Placental epithelial cell (primary cell): ENCODE data around the gene VWA3A. TPM values are rescaled to one million over a fixed set of nuclear protein-coding genes. Genes with fewer than 3 reads are reported as not detected.

Source experiments
- total RNA-seq: library from RNA; depleted of rRNA; stranded (reverse); fragments of >200 nt; gene quantifications from 2 replicates; pipeline ENCODE4 v1.2.3, GENCODE V29; 2012

Gene VWA3A, protein sequence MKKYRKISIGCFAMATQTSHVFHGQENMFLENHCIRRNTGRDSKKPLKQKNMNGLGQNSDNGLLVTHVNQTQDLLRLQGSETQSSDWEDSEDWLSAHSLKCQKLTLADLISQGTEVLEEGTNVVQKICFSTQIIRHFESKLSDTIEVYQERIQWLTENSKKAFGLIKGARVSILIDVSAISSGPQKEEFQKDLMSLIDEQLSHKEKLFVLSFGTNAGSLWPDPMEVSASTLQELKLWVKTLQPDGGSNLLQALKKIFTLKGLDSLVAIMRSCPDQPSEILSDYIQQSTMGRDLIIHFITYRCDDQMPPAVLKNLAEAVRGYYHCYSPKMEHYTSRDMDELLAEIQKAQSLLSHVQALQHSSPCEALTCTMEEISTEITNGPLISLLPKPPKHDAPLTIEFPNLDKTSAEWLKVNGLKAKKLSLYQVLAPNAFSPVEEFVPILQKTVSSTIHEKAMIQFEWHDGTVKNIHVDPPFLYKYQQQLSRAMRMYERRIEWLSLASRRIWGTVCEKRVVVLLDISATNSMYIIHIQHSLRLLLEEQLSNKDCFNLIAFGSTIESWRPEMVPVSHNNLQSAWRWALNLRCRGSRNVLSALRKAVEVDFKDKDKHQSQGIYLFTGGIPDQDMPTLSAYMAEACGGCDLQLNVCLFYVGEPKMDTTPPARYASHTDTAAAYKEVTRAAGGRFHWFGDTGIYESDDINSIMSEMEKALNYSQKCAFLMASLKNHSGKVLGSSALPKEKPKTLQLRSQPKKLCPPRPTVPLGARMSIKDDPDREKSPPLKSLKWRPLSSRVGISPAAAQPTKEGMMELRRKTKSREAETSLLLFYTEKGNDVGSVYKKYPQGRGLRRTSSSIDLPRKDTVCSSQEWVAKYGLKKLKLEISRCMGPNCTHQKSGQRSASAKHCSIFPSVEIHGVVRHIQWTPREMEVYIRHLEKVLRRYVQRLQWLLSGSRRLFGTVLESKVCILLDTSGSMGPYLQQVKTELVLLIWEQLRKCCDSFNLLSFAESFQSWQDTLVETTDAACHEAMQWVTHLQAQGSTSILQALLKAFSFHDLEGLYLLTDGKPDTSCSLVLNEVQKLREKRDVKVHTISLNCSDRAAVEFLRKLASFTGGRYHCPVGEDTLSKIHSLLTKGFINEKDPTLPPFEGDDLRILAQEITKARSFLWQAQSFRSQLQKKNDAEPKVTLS
- not detected in 2 replicates for total RNA-seq

DNA sequence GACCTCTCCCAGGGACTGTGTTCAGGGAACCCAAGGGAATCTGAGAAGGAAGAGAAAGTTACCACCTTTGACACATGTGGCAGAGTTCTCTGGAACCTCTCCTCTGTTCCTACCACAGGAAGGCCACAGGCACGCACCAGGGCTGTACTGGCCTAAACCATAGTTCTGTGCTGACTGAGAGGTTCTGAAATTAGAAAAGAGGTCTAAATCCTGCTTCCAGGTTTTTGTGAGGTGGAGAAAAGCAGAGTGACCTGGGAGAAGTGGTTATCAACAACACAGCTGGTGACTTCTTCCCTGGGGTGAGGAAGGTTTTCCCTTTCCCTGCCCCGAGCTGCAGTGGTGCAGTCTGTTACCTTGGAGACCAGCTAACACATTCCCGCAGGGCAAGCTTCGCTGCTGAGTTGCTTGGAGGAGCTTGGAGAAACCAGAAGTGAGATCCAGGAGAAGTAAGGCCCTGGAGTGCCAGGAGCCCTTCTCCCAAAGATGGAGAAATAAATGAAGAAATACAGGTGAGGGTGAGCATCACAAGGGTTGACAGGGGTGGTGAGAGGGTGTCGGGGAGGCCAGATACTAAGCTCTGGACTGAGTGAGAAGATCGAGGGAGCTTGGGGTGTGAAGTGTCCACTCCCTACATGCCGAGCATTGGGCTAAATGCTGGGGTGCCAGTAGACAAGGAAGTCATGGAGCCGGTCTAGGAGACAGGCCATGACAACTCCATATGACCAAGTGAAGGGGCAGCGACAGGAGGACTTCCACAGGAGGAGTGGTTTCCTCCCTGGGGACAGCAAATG lies at the start of gene VWA3A:
Gene VWA3A (plus strand): TSS at position 399 of the 791 bp plus-strand sequence. CDS start 97 bp downstream, at position 496.

DNA sequence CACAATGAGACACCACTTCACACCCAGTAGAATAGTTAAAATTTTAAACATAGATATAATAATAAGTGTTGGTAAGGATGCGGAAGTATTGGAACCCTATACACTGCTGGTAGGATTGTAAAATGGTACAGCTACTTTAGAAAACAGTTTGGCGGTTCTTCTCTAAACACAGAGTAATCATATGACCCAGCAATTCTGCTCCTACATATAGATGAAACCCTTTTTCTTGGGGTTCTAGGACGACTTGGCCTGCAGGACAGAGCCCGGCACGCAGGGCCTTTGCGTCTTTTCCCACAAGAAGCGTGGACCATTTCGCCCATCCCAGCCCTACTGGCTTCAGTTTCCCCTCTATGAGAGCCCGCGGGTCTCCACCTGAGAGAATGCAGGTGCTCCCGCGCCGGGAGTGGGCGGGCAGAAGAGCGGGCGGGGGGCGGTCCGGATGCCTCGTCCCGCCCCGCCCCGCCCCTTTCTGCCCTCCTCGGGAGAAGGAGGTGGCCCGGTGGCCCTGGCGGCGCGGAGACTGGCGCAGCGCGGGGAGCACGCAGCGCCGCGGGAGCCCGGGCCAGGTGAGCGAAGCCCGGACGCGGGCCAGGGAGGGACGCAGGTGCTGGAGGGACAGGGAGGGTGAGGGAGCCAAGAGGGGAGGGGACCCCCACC lies 69.8 kb downstream of the VWA3A start, which contains the start of gene SDR42E2:
Gene SDR42E2 (plus strand): TSS at position 508 of the 657 bp plus-strand sequence. CDS start 3,077 bp downstream, outside the sequence.

GRCh38 chr16:22206013-22206841 lies 113.9 kb downstream of the VWA3A start, which contains the start of gene EEF2K:
EEF2K (plus strand) TSS chr16:22206278; CDS start chr16:22225730, 19,452 bp downstream.

Other genes starting within 250 kb of the VWA3A start
- gene NPIPB4, start 234.8 kb upstream of the VWA3A start, total RNA-seq = 53.2 and 83.2 TPM in 2 replicates
- 146 and 147 TPM in 2 replicates for gene UQCRC2, start 139.2 kb upstream of the VWA3A start, total RNA-seq
- gene PDZD9, start 91.4 kb upstream of the VWA3A start, total RNA-seq = not detected in 2 replicates
- 8.6 and 9.1 TPM in 2 replicates for gene MOSMO, start 84.4 kb upstream of the VWA3A start, total RNA-seq
- gene SDR42E2, start 70.0 kb downstream of the VWA3A start, total RNA-seq = not detected in 2 replicates
- gene EEF2K, start 113.7 kb downstream of the VWA3A start, total RNA-seq = 28.3 and 29.2 TPM in 2 replicates
- gene POLR3E, start 204.9 kb downstream of the VWA3A start, total RNA-seq = 22.0 and 29.6 TPM in 2 replicates